Panc1 (cell line): ENCODE measurements around the gene CORO2B. TPM values are rescaled to one million over a fixed set of nuclear protein-coding genes. Genes with fewer than 3 reads are reported as not detected.

Experiments used
- ATAC-seq: fragments of 200-7000 bp; cut with Tn5 transposase; 2 replicates; pipeline ENCODE4 v1.9.1; 2020; ENCODE audit warnings: mild to moderate bottlenecking, moderate library complexity
- BruUV-seq: library from RNA; stranded (reverse); fragments of 400-500 nt; replicated peaks from 2 replicates; lab custom pipeline; 2021; lab: Mats Ljungman, UMichigan
- CTCF ChIA-PET: fragments of 300-600 bp; sonication (Branson Sonifier 250); formaldehyde crosslinking; loops from one replicate; lab custom pipeline; 2022; ENCODE audit warnings: antibody characterized with exemption; lab: Charles Lee
- POLR2A ChIA-PET: fragments of 300-600 bp; sonication (Branson Sonifier 250); formaldehyde crosslinking; loops from one replicate; lab custom pipeline; 2022; ENCODE audit warnings: antibody characterized with exemption; lab: Charles Lee
- DNase-seq: peaks from one replicate; pipeline ENCODE4 v3.0.0-alpha.2; 2010; ENCODE audit warnings: low read depth, low spot score
- H3K27ac ChIP-seq: 2 replicates; pipeline ENCODE4 v1.5.1; 2011; ENCODE audit warnings: mild to moderate bottlenecking, low read length, inconsistent platforms
- H3K27me3 ChIP-seq: fragments of 200-500 bp; sonication (Bioruptor generic); 2 replicates; pipeline ENCODE4 v1.6.0; 2014; ENCODE audit warnings: low read length, inconsistent platforms; ENCODE audit not compliant: control insufficient read depth, insufficient read depth
- H3K36me3 ChIP-seq: fragments of 200-500 bp; sonication (Bioruptor generic); 2 replicates; pipeline ENCODE4 v1.5.1; 2014; ENCODE audit warnings: inconsistent platforms, mild to moderate bottlenecking, low read length, moderate library complexity; ENCODE audit not compliant: control insufficient read depth, insufficient read depth
- H3K4me1 ChIP-seq: 2 replicates; pipeline ENCODE4 v1.5.1; 2011; ENCODE audit warnings: inconsistent platforms, mild to moderate bottlenecking, low read length, moderate library complexity; ENCODE audit not compliant: control insufficient read depth, insufficient read depth
- H3K4me3 ChIP-seq, 2 experiments: 2 replicates each; pipeline ENCODE4 v1.5.1; 2011 to 2012; ENCODE audit warnings: low read depth in 2 of 2, low read length in 2 of 2, mild to moderate bottlenecking in 2 of 2, inconsistent platforms in 1 of 2, moderate library complexity in 1 of 2
- H3K9me3 ChIP-seq: fragments of 200-500 bp; sonication (Bioruptor generic); 2 replicates; pipeline ENCODE4 v1.5.1; 2014; ENCODE audit warnings: low read depth, mild to moderate bottlenecking, inconsistent platforms, low read length, moderate library complexity; ENCODE audit not compliant: control insufficient read depth, insufficient read depth
- CTCF ChIP-seq: fragments of 450-650 bp; IDR thresholded peaks from 2 replicates; pipeline ENCODE4 v1.5.1; 2017; ENCODE audit warnings: mild to moderate bottlenecking
- POLR2AphosphoS5 ChIP-seq: IDR thresholded peaks from 2 replicates; pipeline ENCODE4 v1.6.1; 2012; ENCODE audit warnings: mild to moderate bottlenecking, low read depth, low read length, moderate library complexity
- SIN3A ChIP-seq: IDR thresholded peaks from 2 replicates; pipeline ENCODE4 v1.6.1; 2012; ENCODE audit warnings: low read depth, mild to moderate bottlenecking, low read length, moderate library complexity, borderline replicate concordance; ENCODE audit not compliant: insufficient read depth
- TCF7L2 ChIP-seq: IDR thresholded peaks from 2 replicates; pipeline ENCODE4 v1.6.1; 2011; ENCODE audit warnings: mild to moderate bottlenecking, low read depth, low read length, inconsistent platforms
- in situ Hi-C: cut with HindIII; loops from 2 replicates; pipeline ENCODE4 v1.10.0; 2016; ENCODE audit warnings: low sequenced_read_pairs, low pct_unique_long_range_greater_than_20kb
- intact Hi-C: fragments of 100-400 bp; cut with micrococcal nuclease; formaldehyde crosslinking; loops from one replicate; pipeline ENCODE4 v1.10.0; 2022; ENCODE audit not compliant: unreplicated experiment
- total RNA-seq: library from RNA; stranded (reverse); gene quantifications from one replicate; pipeline ENCODE4 v1.2.1, GENCODE V29; 2021; ENCODE audit not compliant: unreplicated experiment
- TF ChIP-seq, protein P1 (sequence below), 2 experiments: IDR thresholded peaks; 2 replicates each; pipeline ENCODE4 v1.6.1; 2011 to 2012; ENCODE audit warnings: low read depth in 2 of 2, control low read depth in 1 of 2, low read length in 1 of 2, mild to moderate bottlenecking in 1 of 2, moderate library complexity in 1 of 2; ENCODE audit not compliant: insufficient read depth in 1 of 2

CORO2B gene
- total RNA-seq, 1 experiment from 2014 or later, result 0.36 TPM

DNA sequence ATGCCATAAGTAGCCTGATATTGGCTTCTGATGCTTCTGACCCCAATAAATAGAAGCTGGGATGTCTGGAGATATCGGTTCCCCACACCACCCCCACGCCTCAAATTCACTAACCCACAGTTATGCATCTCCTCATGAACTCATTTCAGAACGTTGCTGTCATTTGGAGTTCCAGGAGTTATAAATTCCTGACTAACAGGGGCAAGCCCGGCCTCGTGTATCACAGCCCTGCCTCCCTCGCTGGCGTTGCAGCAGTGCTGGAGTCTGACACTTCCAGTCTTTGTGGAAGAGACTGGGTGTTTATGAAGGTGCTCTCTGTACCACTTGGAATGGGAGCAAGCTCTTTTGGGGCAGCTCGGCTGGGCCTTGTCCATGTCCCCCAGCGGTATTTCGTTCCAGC, 140.9 kb downstream of the CORO2B start:
- TF ChIP-seq CTCF, result no peak
- TF ChIP-seq, protein P1, sequence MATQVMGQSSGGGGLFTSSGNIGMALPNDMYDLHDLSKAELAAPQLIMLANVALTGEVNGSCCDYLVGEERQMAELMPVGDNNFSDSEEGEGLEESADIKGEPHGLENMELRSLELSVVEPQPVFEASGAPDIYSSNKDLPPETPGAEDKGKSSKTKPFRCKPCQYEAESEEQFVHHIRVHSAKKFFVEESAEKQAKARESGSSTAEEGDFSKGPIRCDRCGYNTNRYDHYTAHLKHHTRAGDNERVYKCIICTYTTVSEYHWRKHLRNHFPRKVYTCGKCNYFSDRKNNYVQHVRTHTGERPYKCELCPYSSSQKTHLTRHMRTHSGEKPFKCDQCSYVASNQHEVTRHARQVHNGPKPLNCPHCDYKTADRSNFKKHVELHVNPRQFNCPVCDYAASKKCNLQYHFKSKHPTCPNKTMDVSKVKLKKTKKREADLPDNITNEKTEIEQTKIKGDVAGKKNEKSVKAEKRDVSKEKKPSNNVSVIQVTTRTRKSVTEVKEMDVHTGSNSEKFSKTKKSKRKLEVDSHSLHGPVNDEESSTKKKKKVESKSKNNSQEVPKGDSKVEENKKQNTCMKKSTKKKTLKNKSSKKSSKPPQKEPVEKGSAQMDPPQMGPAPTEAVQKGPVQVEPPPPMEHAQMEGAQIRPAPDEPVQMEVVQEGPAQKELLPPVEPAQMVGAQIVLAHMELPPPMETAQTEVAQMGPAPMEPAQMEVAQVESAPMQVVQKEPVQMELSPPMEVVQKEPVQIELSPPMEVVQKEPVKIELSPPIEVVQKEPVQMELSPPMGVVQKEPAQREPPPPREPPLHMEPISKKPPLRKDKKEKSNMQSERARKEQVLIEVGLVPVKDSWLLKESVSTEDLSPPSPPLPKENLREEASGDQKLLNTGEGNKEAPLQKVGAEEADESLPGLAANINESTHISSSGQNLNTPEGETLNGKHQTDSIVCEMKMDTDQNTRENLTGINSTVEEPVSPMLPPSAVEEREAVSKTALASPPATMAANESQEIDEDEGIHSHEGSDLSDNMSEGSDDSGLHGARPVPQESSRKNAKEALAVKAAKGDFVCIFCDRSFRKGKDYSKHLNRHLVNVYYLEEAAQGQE (IDR thresholded peaks at IDR 0.05; ENCODE audit: insufficient read depth in 1 of 2, low read depth in 2 of 2, low read length in 1 of 2), result no peak
- TF ChIP-seq POLR2AphosphoS5, result no peak
- TF ChIP-seq TCF7L2, result no peak
- TF ChIP-seq SIN3A, result no peak
- DNase-seq, result no peak
- no TSS peak for BruUV-seq
- ChIA-PET CTCF (no interaction called here), POLR2A (no interaction called here)
- H3K27me3 ChIP-seq, result no peaks in the 10 kb centered on the region
- H3K4me1 ChIP-seq, result no peaks in the 10 kb centered on the region
- ATAC-seq, result no peak
- H3K9me3 ChIP-seq, result no peaks in the 10 kb centered on the region
- no peak overlapping the region for H3K27ac ChIP-seq
- no peaks in the 10 kb centered on the region for H3K36me3 ChIP-seq
- no peak overlapping the region for H3K4me3 ChIP-seq
- intact Hi-C loops (no loop called here), in situ Hi-C loops (no loop called here)

DNA sequence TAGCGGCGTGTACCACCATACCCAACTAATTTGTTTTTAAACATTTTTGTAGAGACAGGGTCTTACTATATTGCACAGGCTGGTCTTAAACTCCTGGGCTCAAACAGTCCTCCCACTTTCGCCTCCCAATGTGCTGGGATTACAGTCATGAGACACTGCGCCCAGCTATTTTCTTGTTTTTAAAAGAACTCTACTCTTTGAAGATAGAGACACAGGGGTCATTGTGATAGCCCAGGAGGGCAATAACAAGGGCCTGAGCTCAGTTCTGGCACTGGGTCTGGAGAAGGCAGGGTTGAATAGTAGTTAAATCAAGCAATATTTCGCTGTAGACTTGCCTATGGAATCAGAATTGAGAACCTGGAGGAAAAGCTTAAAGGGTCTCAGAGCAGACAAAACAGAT, 143.1 kb downstream of the CORO2B start:
- no peaks in the 10 kb centered on the region for H3K4me1 ChIP-seq

More for the DNA sequence above, 143.1 kb downstream of the CORO2B start:
- in situ Hi-C loops (no loop called here), intact Hi-C loops (no loop called here)
- ChIA-PET POLR2A (no interaction called here), CTCF (no interaction called here)
- TF ChIP-seq, protein P1 (IDR thresholded peaks at IDR 0.05; ENCODE audit: insufficient read depth in 1 of 2, low read depth in 2 of 2, low read length in 1 of 2), result no peak
- BruUV-seq, result no TSS peak
- Histone ChIP-seq H3K27me3 (no peaks in the 10 kb centered on the region), H3K36me3 (no peaks in the 10 kb centered on the region), H3K4me3 (no peak overlapping the region), H3K9me3 (no peaks in the 10 kb centered on the region), H3K27ac (no peak overlapping the region)
- ATAC-seq (no peak), DNase-seq (no peak)
